Nephron progenitor cell (in vitro differentiated cells): ENCODE results near the gene PLEKHA5.
"Not testable (repeated sequence)": the region's sequence is repeated elsewhere in the genome, so short reads cannot be mapped to it uniquely, and the experiment has no call there.

ENCODE experiments used
- DNase-seq: peaks from one replicate; pipeline ENCODE4 v3.0.0; 2021
- H3K27ac Mint-ChIP-seq: 2 replicates; pipeline ENCODE4 v1.8.0; 2021; ENCODE audit warnings: mild to moderate bottlenecking, moderate library complexity, mixed read lengths
- H3K27me3 Mint-ChIP-seq: 2 replicates; pipeline ENCODE4 v1.8.0; 2021; ENCODE audit warnings: mild to moderate bottlenecking, low read depth, mixed read lengths; ENCODE audit not compliant: poor library complexity
- H3K36me3 Mint-ChIP-seq: 2 replicates; pipeline ENCODE4 v1.8.0; 2021; ENCODE audit warnings: low read depth, mixed read lengths
- H3K4me1 Mint-ChIP-seq: 2 replicates; pipeline ENCODE4 v1.8.0; 2021; ENCODE audit warnings: mixed read lengths
- H3K4me3 Mint-ChIP-seq: 2 replicates; pipeline ENCODE4 v1.8.0; 2021; ENCODE audit warnings: mild to moderate bottlenecking, moderate library complexity, mixed read lengths
- H3K9me3 Mint-ChIP-seq: 2 replicates; pipeline ENCODE4 v1.8.0; 2021; ENCODE audit warnings: mild to moderate bottlenecking, moderate library complexity, mixed read lengths
- CTCF ChIP-seq: fragments of 200-600 bp; sonication (generic); IDR thresholded peaks from 2 replicates; pipeline ENCODE4 v1.5.0; 2021; ENCODE audit warnings: antibody characterized with exemption

The PLEKHA5 gene

GRCh38 chr12:19409376-19409775 is 279.8 kb downstream of the PLEKHA5 start:
- Mint-ChIP-seq H3K36me3 (no peaks in the 10 kb centered on the region), H3K4me3 (no peak overlapping the region), H3K27me3 (peaks cover 3% of the 10 kb centered on the region), H3K9me3 (no peaks in the 10 kb centered on the region), H3K27ac (no peak overlapping the region), H3K4me1 (peaks cover 16% of the 10 kb centered on the region)
- no peak for TF ChIP-seq CTCF
- DNase-seq = no peak

- no peak overlapping the region for H3K4me3 Mint-ChIP-seq
- peak overlapping the region; percentile 33 for H3K27ac Mint-ChIP-seq
- DNase-seq = no peak
These were observed 280.7 kb downstream of the PLEKHA5 start for GRCh38 chr12:19410211-19410610.

DNA sequence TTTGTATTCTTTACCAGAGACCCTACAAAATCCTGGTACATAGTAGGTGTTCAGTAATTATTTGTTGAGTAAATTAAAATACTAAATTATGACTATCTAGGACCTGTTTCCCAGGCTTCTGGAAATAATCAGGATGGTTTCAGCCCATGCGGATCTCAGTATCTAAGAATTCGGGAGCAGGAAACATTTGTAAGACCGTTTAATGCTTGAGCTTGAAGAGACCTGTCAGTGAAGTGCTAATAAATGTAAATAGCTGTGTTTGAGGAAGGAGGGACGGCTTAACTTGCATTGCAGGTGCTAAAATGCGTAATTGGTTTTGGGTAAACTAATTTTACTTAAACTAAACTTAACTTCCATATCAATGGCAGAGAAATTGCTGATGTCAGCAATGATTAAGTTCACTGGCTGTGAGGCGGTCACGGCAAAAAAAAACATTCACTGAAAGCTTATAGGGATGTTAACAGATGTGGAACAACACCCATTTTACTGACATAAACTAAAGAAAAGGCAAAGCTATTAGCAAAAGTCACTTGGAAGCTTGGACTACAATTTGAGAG is 281.2 kb downstream of the PLEKHA5 start:
- TF ChIP-seq CTCF = no peak
- no peaks in the 10 kb centered on the region for H3K36me3 Mint-ChIP-seq
- H3K27ac Mint-ChIP-seq = peak overlapping the region; percentile 33
- no peak overlapping the region for H3K4me3 Mint-ChIP-seq
- H3K4me1 Mint-ChIP-seq = peaks cover 16% of the 10 kb centered on the region
- DNase-seq = no peak
- H3K9me3 Mint-ChIP-seq = no peaks in the 10 kb centered on the region
- H3K27me3 Mint-ChIP-seq = peaks cover 3% of the 10 kb centered on the region

More at GRCh38 chr12:19410211-19410610, 280.7 kb downstream of the PLEKHA5 start:
- H3K4me1 Mint-ChIP-seq = peaks cover 16% of the 10 kb centered on the region
- no peaks in the 10 kb centered on the region for H3K36me3 Mint-ChIP-seq
- TF ChIP-seq CTCF = no peak
- no peaks in the 10 kb centered on the region for H3K9me3 Mint-ChIP-seq
- peaks cover 3% of the 10 kb centered on the region for H3K27me3 Mint-ChIP-seq

- H3K27ac Mint-ChIP-seq = no peak overlapping the region
- TF ChIP-seq CTCF = no peak
These were observed 282.0 kb downstream of the PLEKHA5 start for GRCh38 chr12:19411234-19412204.

GRCh38 chr12:19412844-19413243 is 283.3 kb downstream of the PLEKHA5 start:
- Mint-ChIP-seq H3K27me3 (peaks cover 2% of the 10 kb centered on the region), H3K4me3 (no peak overlapping the region), H3K9me3 (peaks cover 1% of the 10 kb centered on the region), H3K4me1 (peaks cover 16% of the 10 kb centered on the region), H3K27ac (no peak overlapping the region), H3K36me3 (no peaks in the 10 kb centered on the region)
- DNase-seq = no peak
- TF ChIP-seq CTCF = no peak

More at GRCh38 chr12:19411234-19412204, 282.0 kb downstream of the PLEKHA5 start:
- no peak for DNase-seq
- Mint-ChIP-seq H3K36me3 (no peaks in the 10 kb centered on the region), H3K27me3 (peaks cover 3% of the 10 kb centered on the region), H3K4me3 (no peak overlapping the region), H3K9me3 (no peaks in the 10 kb centered on the region), H3K4me1 (peaks cover 16% of the 10 kb centered on the region)

DNA sequence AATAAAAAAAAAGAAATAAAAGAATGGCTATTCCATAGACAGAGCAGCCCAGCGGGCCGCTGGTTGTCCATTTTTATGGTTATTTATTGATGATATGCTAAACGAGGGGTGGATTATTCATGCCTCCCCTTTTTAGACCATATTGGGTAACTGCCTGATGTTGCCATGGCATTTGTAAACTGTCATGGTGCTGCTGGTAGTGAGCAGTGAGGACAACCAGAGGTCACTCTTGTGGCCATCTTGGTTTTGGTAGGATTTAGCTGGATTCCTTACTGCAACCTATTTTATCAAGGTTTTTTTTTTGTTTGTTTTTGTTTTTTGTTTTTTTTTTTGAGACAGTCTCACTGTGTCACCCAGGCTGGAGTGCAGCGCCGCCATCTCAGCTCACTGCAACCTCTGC is 284.0 kb downstream of the PLEKHA5 start:
- not testable (repeated sequence) for H3K9me3 Mint-ChIP-seq, H3K36me3 Mint-ChIP-seq, DNase-seq, H3K4me3 Mint-ChIP-seq, H3K27me3 Mint-ChIP-seq, H3K27ac Mint-ChIP-seq
- H3K4me1 Mint-ChIP-seq = peaks cover 16% of the 10 kb centered on the region
